Measurements from ENCODE around the gene GATAD2A.

GATAD2A gene

DNA sequence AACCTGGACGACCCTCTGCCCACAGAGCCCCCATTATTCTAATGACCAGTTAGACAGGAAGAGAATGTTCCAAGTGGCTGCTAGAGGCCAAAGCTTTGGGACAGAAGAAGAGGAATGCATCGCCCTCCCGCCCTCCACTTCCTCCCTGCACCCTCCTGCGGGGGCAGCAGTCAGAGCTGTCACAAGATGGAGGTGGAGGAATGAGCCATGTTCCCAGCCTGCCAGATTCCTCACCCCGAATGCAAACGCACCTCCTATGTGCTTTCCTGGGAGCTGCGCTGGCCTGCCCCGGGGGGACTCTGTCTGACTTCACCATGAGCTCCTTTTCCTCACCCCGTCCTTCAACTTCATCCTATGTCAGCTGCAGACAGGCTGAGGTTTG is 124.9 kb downstream of the GATAD2A start:
- DNase-seq (ENCODE audit: low read depth in 4 of 4, low spot score in 1 of 4), result no peak

DNA sequence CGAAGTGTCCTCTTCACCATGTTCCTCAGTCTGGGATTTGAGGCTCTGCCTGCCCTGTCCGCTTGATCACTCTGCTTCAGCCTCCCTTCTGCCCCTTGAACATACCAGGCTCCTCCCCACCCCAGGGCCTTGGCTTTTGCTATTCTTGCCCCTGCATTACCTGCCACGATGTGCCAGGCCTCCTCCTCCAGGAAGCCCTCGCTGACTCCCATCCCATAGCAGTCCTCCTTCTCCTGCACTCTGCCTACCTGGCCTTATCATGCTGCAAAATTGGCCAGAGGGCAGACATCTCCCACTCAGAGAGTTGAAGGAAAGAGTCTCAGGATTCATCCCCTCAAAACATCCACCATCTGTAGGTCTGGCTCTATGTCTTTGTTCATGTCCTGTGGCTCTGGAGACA is 125.4 kb downstream of the GATAD2A start:
- DNase-seq (ENCODE audit: low read depth in 4 of 4, low spot score in 1 of 4), result no peak

DNA sequence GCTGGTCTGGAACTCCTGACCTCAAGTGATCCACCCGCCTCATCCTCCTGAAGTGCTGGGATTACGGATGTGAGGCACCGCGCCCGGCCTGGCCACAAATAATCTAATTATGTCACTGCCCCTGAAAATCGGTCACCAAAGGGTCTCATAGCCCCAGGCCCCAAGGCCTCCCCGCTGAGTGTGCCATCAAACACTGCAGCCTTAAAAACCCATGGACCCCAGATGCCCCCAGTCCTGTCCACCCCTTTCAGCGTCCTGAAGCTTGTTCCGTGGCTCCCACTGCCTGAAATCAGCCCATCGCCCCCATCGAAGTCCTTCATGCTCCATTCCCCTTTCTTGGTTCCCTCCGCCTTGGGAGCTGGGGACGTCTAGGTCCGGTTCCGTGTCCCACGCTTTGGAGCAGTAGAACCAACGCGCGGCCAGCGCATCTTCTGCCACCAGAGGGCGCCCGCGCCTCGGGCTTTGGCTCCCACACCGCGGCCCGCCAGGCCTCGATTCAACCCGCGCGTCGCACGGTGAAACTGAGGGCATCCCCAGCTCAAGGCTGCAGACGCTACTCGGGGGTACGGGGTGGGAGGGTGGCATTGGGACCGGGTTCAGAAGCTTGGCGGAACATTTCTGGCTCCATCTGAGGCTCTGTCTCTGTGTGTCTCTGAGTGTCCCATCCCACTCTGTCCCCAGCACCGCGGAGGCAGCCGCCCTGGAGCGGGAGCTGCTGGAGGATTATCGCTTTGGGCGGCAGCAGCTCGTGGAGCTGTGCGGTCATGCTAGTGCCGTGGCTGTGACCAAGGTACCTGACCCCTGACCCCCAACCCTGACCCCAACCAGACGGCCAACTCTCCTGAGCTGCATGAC is 126.7 kb downstream of the GATAD2A start:
- DNase-seq (ENCODE audit: low read depth in 4 of 4, low spot score in 1 of 4), result peak; percentile 70 to 91 (median 81)

DNA sequence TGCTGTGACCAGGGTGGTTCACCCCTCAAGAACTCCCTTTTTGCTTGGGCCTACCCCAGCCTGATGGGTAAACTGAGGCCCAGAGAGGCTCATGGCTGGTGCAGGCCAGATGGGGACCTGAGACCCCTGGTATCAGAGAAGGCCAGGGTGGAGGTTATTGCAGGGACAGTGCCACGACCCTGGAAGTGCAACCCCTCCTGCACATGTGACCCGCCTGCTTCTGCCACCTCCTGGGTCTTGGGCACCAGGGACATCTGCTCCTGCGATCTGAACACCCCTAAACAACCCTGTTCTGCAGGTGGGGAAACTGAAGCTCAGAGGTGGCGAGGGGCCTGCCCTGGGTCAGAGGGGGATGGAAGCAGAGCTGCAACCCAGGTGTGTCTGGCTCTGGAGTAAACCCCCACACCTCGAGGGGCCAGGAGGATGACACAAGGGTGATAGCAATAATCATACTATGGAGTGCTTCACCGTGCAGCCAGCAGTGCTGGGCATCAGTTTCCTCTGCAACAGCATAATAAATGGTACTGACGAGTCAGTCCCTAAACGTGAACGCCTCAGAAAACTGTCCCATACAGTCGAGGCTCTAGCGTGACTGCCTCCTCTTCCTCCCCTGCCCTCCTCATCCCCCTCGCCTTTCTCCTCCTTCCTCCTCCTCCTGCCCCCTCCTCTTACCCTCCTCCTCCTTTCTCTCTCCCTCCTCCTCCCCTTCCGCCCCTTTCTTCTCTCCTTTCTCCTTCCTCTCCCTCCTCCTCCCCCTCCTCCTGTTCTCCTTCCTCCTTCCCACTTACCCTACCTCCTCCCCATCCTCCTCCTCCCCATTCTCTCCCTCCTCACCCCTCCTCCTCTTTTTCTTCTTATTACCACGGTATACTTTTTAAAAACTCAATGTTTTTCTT is 127.6 kb downstream of the GATAD2A start:
- DNase-seq (ENCODE audit: low read depth in 4 of 4, low spot score in 1 of 4), result no peak

DNA sequence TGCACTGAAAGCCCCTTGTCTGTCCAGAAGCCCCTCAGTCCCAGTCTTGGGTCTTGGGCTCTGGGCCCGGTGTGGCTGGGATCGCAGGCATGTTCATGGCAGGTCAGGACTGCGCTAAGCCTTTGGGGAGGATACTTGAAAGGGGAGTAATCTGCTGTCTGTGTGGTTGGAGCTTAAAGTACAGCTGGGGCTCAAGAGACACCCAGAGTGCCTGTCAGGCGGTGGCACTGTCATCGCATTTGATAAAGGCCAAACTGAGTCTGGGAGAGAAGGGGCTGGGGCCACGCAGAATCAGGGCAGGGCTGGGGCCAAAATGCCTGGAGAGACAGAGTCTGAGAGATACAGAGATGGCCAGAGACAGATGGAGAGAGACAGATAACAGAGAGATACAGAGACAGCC is 128.4 kb downstream of the GATAD2A start:
- DNase-seq (ENCODE audit: low read depth in 4 of 4, low spot score in 1 of 4), result no peak

DNA sequence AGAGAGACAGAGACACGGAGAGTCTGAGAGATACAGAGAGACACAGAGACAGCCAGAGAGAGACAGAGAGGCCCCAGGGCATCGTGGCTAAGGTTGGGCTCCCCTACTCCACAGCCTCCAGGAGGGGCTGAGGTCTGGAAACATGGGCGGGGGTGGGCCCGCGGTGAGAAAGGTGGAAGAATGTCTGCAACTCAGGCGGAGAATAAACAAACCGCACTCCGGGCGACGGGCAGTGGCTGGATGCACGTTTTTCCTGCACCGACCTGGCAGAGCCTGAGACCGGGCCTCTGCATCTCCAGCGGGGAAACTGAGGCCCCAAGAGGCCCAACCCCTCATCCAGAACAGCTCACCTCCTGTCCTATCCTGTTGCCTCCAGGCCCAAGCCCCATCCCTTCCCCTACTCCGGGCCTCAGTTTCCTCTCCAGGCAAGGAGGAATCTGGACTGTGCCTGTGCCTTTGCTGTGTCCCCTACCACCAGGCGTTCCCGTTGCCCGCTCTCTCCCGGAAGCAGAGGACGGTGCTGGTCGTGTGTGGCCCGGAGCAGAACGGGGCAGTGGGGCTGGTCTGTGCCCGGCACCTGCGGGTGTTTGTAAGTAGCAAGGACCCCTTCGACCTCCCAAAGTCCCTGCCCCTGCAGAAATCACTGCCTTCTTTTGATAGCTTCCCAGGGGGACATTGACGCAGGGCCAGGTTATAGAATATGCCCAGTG is 129.2 kb downstream of the GATAD2A start:
- DNase-seq (ENCODE audit: low read depth in 4 of 4, low spot score in 1 of 4), result no peak

DNA sequence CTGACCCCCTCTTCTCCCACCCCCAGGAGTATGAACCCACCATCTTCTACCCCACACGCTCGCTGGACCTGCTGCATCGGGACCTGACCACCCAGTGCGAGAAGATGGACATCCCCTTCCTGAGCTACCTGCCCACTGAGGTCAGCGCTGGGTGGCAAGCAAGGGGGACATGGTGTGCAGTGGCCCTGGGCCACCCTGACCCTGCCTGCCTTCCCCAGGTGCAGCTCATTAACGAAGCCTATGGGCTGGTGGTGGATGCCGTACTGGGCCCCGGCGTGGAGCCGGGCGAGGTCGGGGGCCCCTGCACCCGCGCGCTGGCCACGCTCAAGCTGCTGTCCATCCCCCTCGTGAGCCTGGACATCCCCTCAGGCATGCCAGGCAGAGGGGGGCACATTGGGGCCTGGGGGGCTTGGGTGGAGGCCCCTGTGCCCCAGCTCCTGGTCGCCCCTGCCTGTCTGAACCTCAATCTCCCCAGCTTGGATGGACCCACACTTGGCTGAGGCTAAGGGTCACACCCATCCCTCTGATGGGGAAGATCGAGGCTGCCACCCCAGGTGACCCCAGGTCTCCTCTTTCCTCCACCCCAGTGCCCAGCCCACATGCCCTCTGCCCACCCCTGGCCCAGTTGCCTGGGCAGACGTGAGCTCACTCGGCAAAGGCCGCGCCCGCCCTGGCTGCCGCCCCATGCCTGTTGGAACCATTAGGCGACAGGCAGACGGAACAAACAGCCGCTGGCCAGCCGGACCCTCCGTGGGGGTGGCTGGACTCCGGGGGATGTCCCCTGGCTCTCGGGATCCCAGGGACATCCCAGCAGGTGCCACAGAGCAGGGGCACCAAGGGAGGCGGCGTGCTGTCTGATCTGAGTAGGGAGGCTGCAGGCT is 130.1 kb downstream of the GATAD2A start:
- no peak for DNase-seq (ENCODE audit: low read depth in 4 of 4, low spot score in 1 of 4)

DNA sequence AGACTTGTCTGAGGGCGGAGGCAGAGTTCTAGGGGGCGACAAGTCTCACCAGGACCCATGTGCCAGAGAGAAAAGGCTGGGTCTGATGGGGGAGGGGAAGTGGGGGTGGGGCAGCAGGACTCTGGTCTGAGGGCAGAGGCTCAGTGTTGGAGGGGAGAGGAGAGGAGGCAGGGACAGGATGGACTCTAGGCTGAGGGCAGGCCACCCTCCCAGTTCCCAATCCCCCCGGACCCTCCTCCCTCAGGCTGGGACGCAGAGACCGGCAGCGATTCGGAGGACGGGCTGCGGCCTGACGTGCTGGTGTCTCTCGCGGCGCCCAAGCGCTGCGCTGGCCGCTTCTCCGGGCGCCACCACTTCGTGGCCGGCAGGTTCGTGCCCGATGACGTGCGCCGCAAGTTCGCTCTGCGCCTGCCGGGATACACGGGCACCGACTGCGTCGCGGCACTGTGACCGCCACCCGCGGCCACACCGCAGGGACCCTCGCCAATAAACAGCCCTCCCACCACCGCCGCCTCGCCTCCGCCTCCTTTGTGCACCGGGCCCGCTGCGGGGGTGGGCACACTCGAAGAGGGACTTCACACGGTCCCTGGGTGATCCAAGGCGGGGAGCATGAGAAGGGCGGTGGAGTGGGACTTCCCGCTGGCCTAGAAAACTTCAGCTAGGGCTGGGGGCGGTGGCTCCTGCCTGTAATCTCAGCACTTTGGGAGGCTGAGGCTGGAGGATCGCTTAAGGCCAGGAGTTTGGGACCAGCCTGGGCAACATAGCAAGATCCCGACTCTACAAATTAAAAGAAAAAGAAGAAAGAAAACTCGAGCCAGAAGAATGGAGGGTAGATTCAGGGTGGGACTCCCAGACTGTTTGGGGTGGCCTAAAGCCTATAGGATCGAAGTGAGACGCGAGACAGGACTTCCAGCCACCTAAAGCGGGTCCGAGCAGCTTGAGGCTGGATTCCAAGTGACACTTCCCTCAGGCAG is 131.9 kb downstream of the GATAD2A start:
- DNase-seq (ENCODE audit: low read depth in 4 of 4, low spot score in 1 of 4), result no peak

DNA sequence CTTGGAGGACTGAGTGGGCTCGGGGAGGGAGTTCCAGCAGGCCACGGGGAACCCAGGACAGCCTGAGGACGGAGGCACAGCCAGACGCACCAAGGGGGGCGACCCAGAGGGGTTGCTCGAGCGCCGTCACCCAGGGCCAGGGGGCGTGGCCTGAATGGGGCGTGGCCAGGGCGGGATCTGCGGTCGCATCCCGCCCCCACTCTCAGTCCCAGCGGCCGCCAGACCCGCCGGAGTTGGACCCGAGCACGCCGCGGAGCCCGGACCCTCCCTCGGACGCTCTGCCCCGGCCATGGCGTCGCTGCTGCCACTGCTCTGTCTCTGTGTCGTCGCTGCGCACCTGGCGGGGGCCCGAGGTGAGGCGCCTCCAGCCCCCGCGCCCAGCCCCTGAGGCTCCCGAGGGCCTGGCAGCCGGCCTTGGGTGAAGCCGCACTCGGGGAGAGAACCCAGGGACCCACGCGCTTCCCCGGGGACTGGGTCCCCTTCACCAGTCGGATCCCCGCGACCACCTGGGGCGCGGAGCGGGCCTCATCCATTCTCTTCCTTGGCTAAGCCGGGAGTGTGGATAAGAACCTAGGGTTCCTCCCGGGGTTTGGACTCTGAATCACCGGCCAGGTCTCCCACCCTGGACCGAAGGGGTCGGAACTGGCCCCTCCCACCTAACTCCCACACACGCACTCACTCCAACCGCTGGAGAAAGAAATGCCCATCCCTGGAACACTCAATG is 132.7 kb downstream of the GATAD2A start, which contains the start of gene CILP2:
Gene CILP2, plus strand, starts transcription at position 205 of the 724 bp plus-strand sequence. Its CDS starts 85 bp downstream, at position 290.
- DNase-seq (ENCODE audit: low read depth in 4 of 4, low spot score in 1 of 4), result no peak

DNA sequence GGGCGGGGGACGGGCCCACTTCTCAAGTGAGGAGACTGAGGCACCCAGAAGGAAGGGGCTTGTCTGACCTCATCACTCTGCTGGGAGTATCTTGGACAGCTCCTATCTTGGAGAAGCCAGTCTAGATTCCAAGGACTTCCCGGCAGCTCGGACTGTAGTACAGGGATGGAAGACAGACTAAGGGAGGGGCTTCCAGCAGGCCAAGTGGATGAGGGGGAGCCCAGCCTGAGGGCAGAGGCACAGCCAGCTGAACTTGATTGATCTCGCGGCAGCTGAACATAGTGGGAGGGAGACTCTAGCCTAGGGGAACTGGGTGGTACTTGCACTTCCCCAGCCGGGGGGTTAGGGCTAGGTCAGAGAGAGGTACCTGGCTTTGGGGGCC is 133.3 kb downstream of the GATAD2A start:
- DNase-seq (ENCODE audit: low read depth in 4 of 4, low spot score in 1 of 4), result no peak

DNA sequence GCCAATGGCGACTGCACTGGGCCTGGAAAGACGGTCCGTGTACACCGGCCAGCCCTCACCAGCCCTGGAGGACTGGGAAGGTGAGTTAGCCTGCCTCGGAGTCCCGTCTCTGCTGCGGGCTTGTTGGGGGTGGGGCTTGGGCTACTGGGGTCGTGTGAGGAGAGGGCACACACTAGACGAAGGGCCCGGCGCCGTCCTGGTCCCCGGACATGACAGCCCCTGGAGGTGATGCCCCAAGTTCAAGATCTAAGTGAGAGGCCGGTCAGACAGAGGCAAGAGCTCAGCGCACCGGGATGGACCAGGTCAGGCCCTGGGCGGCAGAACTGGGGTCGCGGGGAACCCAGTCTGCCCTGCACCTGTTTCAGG is 134.2 kb downstream of the GATAD2A start:
- DNase-seq (ENCODE audit: low read depth in 4 of 4, low spot score in 1 of 4), result no peak

DNA sequence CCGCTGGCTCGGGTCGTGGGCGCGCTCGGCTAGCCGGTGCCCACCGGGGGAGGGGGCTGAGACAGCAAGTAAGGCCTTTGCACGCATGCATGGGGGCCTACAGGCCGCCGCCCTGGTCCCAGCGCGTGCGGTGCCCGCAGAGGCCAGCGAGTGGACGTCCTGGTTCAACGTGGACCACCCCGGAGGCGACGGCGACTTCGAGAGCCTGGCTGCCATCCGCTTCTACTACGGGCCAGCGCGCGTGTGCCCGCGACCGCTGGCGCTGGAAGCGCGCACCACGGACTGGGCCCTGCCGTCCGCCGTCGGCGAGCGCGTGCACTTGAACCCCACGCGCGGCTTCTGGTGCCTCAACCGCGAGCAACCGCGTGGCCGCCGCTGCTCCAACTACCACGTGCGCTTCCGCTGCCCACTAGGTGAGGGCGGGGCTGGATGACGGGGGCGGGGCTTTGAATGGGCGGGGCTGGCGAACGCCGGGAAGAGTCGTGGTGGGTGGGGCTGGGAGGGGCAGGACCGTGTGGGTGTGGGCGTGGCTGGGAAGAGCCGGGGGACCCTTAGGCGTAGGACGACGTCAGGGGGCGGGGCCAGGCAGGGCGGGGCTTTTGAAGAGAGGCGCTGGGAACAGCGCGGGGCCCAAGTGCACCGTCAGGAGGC is 134.7 kb downstream of the GATAD2A start:
- DNase-seq (ENCODE audit: low read depth in 4 of 4, low spot score in 1 of 4), result peak in 3 of 4 experiments; percentile 40 to 74 (median 51)

DNA sequence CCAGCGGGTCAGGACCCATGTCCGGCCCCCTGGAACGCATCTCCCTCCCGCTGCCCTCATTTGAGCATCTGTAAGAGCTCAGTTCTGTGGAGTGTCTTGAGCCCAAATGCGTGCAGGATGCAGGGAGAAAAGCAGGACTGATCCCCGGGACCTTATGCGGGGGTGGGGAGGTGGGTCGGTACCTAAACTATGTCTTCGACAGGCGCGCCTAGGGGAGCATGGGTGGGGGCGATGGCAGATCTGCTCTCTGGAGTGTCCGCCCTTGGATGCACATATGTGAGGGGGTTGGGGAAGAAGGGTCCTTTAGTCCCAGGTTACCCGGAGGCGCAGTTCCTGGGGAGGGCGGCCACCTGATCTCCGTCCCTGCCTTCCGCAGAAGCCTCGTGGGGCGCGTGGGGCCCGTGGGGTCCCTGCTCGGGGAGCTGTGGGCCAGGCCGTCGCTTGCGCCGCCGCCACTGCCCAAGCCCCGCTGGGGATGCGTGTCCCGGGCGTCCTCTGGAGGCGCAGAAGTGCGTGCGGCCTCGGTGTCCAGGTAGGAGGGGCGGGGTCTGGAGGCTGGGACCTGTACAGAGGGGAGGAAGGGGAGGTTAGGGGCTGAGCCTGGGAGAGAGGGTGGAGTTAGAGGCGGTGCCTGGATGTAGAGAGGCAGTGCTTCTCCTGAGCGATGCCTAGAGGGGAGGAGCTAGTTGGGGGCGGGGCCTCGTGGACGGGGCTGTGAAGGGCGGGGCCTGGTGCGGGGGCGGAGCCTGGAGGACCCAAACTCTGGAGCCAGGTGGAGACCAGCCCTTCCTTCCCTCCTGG is 135.4 kb downstream of the GATAD2A start:
- peak; percentile 52 to 74 (median 66) for DNase-seq (ENCODE audit: low read depth in 4 of 4, low spot score in 1 of 4)

DNA sequence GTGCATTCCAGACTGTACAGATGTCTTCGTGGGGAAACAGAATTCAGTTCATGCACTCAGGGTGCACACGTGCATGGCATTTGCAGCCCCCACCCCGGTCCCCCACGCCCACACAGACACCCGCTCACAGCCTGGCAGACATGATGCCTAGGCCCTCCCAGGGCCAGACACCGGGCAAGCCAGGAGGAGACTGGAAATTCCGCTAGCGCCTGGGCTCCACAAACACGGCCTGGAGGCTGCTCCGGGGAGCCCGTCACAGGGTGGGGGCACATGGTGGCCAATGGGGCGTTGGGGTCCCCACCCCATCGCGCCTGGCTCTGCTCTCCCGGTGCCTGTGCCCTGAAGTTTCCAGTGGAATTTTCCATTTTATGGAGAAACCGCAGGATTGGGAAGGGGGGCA is 136.1 kb downstream of the GATAD2A start:
- DNase-seq (ENCODE audit: low read depth in 4 of 4, low spot score in 1 of 4), result no peak

DNA sequence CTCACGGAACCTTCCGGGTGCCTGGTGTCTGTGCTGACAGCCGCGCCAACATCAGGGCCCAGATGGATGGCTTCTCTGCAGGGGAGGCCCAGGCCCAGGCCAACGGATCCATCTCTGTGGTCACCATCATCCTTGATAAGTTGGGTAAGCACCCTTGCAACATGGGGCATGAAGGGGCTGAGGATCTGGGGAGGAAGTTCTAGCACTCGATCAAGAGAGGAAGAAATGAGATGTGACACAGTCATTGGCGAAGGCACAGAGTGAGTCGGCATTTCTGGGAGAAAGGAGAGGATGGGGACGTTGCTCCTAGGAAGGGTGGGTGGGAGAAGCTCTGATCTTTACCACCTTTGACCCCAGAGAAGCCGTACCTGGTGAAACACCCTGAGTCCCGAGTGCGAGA is 137.0 kb downstream of the GATAD2A start:
- DNase-seq (ENCODE audit: low read depth in 4 of 4, low spot score in 1 of 4), result no peak

DNA sequence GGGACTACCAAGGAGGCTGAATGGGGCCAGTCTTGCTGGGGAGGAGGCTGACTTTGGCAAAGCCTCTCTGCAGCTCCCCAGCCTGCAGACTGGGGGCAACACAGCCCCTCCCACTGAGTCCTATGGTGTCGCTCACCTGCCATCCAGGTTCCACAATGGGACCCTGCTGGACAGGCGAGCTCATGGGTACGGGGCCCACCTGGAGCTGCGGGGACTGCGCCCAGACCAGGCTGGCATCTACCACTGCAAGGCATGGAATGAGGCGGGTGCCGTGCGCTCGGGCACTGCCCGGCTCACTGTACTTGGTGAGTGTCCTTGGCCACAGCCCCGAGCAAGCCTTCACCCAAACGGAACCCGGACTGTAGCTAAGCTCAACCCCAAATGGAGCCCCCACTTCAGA is 137.6 kb downstream of the GATAD2A start:
- no peak for DNase-seq (ENCODE audit: low read depth in 4 of 4, low spot score in 1 of 4)

DNA sequence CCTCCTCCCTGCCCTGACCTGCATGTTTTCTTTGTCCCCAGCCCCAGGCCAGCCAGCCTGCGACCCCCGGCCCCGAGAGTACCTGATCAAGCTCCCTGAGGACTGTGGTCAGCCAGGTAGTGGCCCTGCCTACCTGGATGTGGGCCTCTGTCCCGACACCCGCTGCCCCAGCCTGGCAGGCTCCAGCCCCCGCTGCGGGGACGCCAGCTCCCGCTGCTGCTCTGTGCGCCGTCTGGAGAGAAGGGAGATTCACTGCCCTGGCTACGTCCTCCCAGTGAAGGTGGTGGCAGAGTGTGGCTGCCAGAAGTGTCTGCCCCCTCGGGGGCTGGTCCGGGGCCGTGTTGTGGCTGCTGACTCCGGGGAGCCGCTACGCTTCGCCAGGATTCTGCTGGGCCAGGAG is 138.2 kb downstream of the GATAD2A start:
- DNase-seq (ENCODE audit: low read depth in 4 of 4, low spot score in 1 of 4), result no peak

All from stimulated activated CD4-positive, alpha-beta T cell treated with anti-CD3 and anti-CD28 coated beads, Interleukin-1b, Interleukin-23, amount 100 ng/mL, for 24 hours (primary cell).